IPS-18c (cell line): ENCODE data around the gene RNF157.

Experiments
- H3K4me3 ChIP-seq: 2 replicates; pipeline ENCODE4 v1.7.0; 2013; ENCODE audit warnings: low read depth, mild to moderate bottlenecking, low read length, moderate library complexity; ENCODE audit not compliant: insufficient read depth
- H3K9me3 ChIP-seq: one replicate; pipeline ENCODE4 v1.6.1; 2013; ENCODE audit warnings: mild to moderate bottlenecking, low read length, moderate library complexity; ENCODE audit not compliant: control insufficient read depth, insufficient read depth

The RNF157 gene

DNA sequence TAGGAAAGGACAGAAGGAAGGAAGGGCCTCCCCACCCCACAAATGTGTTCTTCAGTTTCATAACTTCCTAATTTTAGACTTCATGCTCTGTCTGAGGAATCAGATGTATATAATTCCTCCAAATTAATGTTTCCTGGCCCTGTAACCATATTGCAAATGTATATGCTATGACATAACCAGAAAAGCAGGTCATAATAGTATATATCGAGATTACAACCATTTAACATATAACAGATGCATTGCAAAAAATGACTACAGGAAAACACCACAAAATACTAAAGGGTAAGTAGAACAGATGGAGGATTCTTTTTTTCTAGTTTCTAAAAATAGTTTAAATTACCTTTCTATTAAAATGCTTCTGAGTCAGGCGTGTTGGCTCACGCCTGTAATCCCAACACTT lies 133.6 kb downstream of the RNF157 start:
- H3K4me3 ChIP-seq: no peak overlapping the region
- no peaks in the 10 kb centered on the region for H3K9me3 ChIP-seq

DNA sequence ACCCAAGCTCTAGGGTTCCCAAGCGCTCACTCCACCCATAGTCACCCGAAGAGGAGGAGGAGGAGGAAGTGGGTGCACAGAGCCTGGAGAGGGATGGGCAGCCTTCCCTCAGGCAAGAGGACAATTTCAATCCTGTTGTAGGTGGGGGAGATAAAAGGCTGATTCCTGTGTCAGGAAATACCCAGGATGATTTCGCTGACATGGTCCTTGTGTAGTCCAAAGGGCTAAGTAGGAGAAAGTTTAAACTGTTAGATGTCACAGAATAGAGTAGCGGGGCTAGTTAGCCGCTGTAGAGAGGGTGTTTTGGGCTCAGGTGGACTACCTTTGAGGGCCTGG lies 135.4 kb downstream of the RNF157 start:
- Histone ChIP-seq H3K9me3 (no peaks in the 10 kb centered on the region), H3K4me3 (no peak overlapping the region)

DNA sequence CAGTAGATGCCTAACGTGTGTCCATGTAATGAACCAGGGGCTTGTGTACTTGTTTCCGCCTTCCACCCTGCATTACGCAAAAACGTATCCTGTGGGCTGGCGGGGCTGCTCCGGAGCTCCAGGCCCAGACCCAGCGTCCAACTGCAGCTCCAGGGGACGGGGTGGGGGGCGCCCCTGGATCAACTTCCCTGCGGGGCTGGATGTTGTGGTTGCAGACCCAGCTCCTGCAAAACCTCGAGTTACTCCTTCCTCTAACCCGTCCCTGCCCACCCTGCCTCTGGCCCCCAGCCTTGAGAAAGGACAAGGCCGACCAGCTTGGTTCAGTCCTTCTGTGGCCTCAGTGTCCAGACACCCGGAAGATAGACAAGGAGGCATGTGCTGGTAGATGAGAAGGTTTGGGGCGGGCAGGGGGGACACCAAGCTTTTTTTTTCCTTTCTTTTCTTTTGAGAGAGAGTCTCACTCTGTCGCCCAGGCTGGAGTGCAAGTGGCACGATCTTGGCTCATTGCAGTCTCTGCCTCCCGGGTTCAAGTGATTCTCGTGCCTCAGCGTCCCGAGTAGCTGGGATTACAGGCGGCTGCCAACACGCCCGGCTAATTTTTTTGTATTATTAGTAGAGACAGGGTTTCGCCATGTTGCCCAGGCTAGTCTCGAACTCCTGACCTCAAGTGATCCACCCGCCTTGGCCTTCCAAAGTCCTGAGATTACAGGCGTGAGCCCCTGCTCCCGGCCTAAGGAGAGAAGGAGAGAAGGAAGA lies 136.0 kb downstream of the RNF157 start:
- H3K4me3 ChIP-seq: peak overlapping the region; percentile 70

DNA sequence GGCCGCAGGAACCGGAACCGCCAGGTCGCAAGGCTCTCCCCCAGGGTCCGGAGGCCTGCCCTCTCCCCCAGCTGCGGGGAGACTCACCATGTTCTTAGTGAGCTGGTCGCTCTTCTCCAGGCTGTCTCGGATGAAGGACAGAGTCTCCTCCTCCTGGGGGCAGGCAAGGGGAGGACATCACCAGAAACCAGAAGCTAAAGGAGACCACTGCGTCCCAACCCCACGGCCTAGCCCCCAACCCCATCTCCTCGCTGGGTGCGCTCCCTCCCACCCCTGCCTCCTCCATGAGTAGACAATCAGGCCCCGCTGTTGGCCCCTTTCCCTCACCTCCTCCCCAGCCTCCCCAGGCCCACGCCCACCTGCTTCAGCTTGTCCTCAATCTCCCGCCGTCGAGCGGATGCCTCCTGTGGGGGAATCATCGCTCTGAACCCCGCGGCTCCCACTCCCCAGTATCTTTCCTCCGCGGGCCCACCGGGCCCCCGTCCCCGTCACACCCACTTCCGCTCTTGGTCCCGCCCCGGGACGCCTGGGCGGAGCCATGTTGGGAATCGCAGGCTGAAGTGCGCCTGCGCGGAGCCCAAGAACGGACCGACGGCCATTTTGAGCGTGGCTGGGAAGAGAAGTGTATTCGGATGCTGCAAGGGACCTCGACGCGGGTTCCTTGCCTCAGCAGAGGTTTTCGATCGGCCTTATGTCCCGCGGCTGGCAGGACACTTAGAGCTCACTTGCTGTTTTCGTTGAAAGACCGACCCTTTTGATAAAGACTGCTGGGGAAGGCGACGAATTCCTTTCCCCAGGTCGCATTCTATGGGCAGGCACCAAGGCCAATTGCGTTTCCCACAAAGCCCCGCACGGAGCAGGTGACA lies 136.8 kb downstream of the RNF157 start, which contains the start of gene EXOC7:
Gene EXOC7 (minus strand): TSS at position 514 of the 866 bp plus-strand sequence. CDS start 95 bp downstream, at position 419.
- Histone ChIP-seq H3K9me3 (no peaks in the 10 kb centered on the region), H3K4me3 (peak within 1 kb of the TSS; percentile 70)

More for the DNA sequence above, 136.0 kb downstream of the RNF157 start:
- no peaks in the 10 kb centered on the region for H3K9me3 ChIP-seq

DNA sequence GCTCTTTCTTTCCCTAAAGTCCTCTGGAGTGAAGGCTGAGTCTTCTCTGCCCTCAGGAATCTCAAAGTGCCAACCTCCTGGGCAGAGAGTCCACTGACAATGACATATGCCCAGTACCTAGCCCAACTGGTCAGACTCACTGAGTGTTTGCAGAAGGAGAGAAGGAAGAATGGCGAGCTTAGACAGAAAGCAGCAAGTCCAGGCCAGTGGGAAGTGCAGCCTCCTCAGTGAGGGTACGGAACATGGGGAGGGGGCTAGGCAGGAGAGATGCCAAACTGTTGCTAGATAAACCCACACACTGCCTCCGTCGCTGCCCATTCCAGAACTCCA lies 137.4 kb downstream of the RNF157 start:
- Histone ChIP-seq H3K9me3 (no peaks in the 10 kb centered on the region), H3K4me3 (peak overlapping the region; percentile 70)

DNA sequence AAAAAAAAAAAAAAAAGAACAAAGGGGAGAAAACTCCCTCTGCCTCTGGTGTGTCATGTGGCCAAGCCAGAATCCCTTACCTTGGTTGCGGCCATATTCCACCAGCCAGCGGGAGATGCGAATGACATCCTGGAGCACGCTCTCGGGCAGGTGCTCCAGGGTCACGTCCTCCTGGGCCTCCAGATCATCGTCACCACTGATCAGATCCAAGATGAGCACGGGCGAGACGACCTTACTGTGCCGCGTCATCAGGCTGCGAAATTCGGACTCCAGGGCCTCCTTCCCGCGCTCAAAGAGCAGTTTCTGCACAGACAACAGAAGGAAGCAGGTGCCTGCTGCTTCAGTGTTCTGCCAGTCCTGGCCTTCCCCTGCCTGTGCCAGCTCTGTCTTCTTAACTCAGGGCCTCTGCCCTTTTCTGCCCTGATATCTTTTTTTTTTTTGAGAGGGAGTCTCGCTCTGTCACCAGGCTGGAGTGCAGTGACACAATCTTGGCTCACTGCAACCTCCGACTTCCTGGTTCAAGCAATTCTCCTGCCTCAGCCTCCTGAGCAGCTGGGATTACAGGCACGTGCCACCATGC lies 142.5 kb downstream of the RNF157 start:
- no peaks in the 10 kb centered on the region for H3K9me3 ChIP-seq
- H3K4me3 ChIP-seq: no peak overlapping the region

DNA sequence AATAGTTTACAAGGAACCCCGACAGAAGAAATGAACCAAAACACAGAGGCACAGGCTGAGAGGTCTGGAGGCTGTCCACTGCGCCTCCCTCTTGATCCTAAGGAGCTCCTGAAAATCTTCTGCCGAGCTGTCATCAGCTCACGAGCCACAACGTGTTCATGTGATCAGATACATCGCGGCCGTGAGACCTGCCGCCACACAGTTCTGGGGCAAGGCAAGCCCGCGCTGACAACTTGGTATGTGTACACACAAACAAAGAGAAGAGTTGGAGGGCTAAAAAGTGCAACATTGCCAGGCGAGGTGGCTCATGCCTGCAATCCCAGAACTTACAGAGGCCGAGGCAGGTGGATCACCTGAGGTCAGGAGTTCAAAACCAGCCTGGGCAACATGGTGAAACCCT lies 144.3 kb downstream of the RNF157 start:
- Histone ChIP-seq H3K4me3 (no peak overlapping the region), H3K9me3 (no peaks in the 10 kb centered on the region)

DNA sequence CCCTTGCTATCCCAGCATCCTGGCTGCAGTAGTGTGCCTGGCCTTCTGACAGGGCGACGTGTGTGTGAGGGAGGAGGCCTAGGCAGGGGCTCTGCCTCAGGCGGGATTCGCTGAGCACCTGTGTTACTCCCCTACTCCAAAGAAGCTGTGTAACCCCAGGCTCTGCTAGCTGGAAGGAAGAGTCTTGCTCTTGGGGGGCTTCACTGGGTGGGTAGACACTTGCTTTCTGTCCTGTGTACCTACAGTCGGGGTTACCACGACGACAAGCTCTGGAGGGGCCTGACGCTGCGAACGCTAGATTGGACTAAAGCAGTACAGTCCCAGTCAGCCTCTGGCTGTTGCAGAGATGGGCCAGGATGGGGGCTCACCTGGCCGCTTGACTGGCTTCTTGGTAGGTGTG lies 146.2 kb downstream of the RNF157 start:
- no peaks in the 10 kb centered on the region for H3K9me3 ChIP-seq

DNA sequence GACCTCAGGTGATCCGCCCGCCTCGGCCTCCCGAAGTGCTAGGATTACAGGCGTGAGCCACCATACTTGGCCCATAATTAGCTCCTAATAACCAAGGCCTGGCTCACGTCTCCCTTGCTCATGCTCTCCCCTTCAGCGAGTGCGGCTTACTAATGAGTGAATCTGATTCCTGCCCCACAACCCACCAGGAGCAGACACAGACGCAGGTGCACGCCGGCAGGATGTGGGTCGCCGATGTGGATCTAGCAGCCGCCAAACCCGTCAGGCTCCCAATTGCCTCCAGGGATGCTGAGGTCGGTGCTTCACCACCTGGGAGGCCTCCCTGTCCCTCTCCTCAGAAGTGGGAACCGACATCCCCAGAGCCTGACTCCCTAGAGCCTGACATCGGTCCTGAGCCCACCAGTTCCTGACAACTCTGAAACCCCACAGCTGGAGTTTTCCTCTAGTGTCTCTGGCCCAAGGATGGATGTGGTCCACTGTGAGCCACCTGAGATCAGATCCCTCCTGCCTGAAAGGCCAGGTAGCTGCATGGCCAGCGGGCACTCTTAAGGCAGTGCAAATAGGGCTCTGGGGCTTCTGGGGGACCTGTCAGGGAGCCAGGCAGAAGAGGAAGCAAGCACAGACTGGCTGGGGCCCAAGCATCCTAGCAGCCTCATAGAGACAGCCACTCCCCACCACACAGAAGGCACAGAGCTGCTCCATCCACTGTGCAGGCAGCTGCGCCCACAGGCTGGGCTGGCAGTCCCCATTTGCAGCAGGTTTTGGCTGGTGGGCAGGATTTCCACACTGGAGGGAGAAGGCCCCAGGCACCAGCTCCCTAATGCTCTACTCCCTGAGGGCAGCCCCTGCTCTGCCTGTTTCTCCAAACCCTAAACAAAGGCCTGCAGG lies 147.5 kb downstream of the RNF157 start:
- H3K4me3 ChIP-seq: no peak overlapping the region
- H3K9me3 ChIP-seq: no peaks in the 10 kb centered on the region

More for the DNA sequence above, 146.2 kb downstream of the RNF157 start:
- H3K4me3 ChIP-seq: no peak overlapping the region
